MCF 10A (cell line): ENCODE measurements around the gene SMG6. TPM values are rescaled to one million over a fixed set of nuclear protein-coding genes. Genes with fewer than 3 reads are reported as not detected.

ENCODE experiments used
- BruUV-seq: library from RNA; stranded (reverse); fragments of 400-500 nt; replicated peaks from 2 replicates; lab custom pipeline; 2021; lab: Mats Ljungman, UMichigan
- CTCF ChIA-PET: fragments of 300-600 bp; sonication (Branson Sonifier 250); formaldehyde crosslinking; extraction: SDS; loops from one replicate; lab custom pipeline; 2021; ENCODE audit warnings: antibody characterized with exemption, inconsistent platforms; lab: Yijun Ruan, JAX
- POLR2A ChIA-PET: fragments of 300-600, 350-650 bp; sonication (Branson Sonifier 250); formaldehyde crosslinking; extraction: SDS; loops from one replicate; lab custom pipeline; 2020; ENCODE audit warnings: antibody characterized with exemption, inconsistent platforms; lab: Yijun Ruan, JAX
- DNase-seq: peaks from one replicate; pipeline ENCODE4 v3.0.0-alpha.2; 2018; ENCODE audit not compliant: unreplicated experiment
- H3K27ac Mint-ChIP-seq: one replicate; pipeline ENCODE4 v1.8.0; 2022; ENCODE audit warnings: mild to moderate bottlenecking, low read depth, mixed read lengths; ENCODE audit not compliant: unreplicated experiment
- H3K27me3 Mint-ChIP-seq: one replicate; pipeline ENCODE4 v1.8.0; 2022; ENCODE audit warnings: mixed read lengths; ENCODE audit not compliant: insufficient read depth, unreplicated experiment
- H3K36me3 Mint-ChIP-seq: one replicate; pipeline ENCODE4 v1.8.0; 2022; ENCODE audit warnings: mild to moderate bottlenecking, moderate library complexity, mixed read lengths; ENCODE audit not compliant: insufficient read depth, unreplicated experiment
- H3K4me1 Mint-ChIP-seq: one replicate; pipeline ENCODE4 v1.8.0; 2022; ENCODE audit warnings: mixed read lengths; ENCODE audit not compliant: insufficient read depth, unreplicated experiment
- H3K4me3 Mint-ChIP-seq: one replicate; pipeline ENCODE4 v1.8.0; 2022; ENCODE audit warnings: mild to moderate bottlenecking, moderate library complexity, mixed read lengths; ENCODE audit not compliant: unreplicated experiment
- H3K9me3 Mint-ChIP-seq: one replicate; pipeline ENCODE4 v1.8.0; 2022; ENCODE audit warnings: mixed read lengths; ENCODE audit not compliant: unreplicated experiment
- CTCF ChIP-seq: fragments of 200-600 bp; IDR thresholded peaks from one replicate; pipeline ENCODE4 v1.8.0; 2022; ENCODE audit warnings: antibody characterized with exemption, mild to moderate bottlenecking; ENCODE audit not compliant: unreplicated experiment
- intact Hi-C: fragments of 100-400 bp; cut with micrococcal nuclease; formaldehyde crosslinking; loops from 2 replicates; pipeline ENCODE4 v1.14.1; 2022
- total RNA-seq: library from RNA; stranded (reverse); gene quantifications from 2 replicates; pipeline ENCODE4 v1.2.3, GENCODE V29; 2022

SMG6 gene
- total RNA-seq, 1 experiment from 2014 or later, result 17.0 TPM

- Mint-ChIP-seq H3K4me1 (no peaks in the 10 kb centered on the region), H3K4me3 (no peak overlapping the region), H3K27ac (no peak overlapping the region), H3K9me3 (no peaks in the 10 kb centered on the region), H3K27me3 (no peaks in the 10 kb centered on the region), H3K36me3 (no peaks in the 10 kb centered on the region)
- intact Hi-C loops, result no loop called here
- no peak for TF ChIP-seq CTCF
- no peak for DNase-seq
- CTCF ChIA-PET, result interaction anchor here (0.6 to 1.1 kb wide), 3 partner anchors 65 to 184 kb away, joined by 3 to 5 read pairs (median 4); no protein-coding TSS in a partner anchor
- BruUV-seq, result no TSS peak
- POLR2A ChIA-PET, result no interaction called here
These were observed 242.7 kb downstream of the SMG6 start for GRCh38 chr17:2060681-2061440.

- DNase-seq, result no peak
- BruUV-seq, result no TSS peak
- ChIA-PET CTCF (interaction anchor here (0.6 to 1.1 kb wide), 3 partner anchors 66 to 184 kb away, joined by 3 to 5 read pairs (median 4); no protein-coding TSS in a partner anchor), POLR2A (no interaction called here)
- intact Hi-C loops, result no loop called here
- no peak for TF ChIP-seq CTCF
- H3K9me3 Mint-ChIP-seq, result no peaks in the 10 kb centered on the region
- H3K4me3 Mint-ChIP-seq, result no peak overlapping the region
- H3K27me3 Mint-ChIP-seq, result no peaks in the 10 kb centered on the region
- H3K36me3 Mint-ChIP-seq, result no peaks in the 10 kb centered on the region
- no peaks in the 10 kb centered on the region for H3K4me1 Mint-ChIP-seq
- no peak overlapping the region for H3K27ac Mint-ChIP-seq
These were observed 243.3 kb downstream of the SMG6 start for GRCh38 chr17:2060385-2060658.

GRCh38 chr17:2059547-2060384 is 243.8 kb downstream of the SMG6 start:
- Mint-ChIP-seq H3K36me3 (no peaks in the 10 kb centered on the region), H3K27ac (no peak overlapping the region), H3K4me3 (no peak overlapping the region), H3K27me3 (no peaks in the 10 kb centered on the region), H3K9me3 (no peaks in the 10 kb centered on the region), H3K4me1 (no peaks in the 10 kb centered on the region)
- BruUV-seq, result no TSS peak
- ChIA-PET CTCF (interaction anchor here (0.6 to 1.1 kb wide), 5 partner anchors 66 to 451 kb away, joined by 3 to 5 read pairs (median 3); no protein-coding TSS in a partner anchor), POLR2A (no interaction called here)
- TF ChIP-seq CTCF, result no peak
- DNase-seq, result no peak
- intact Hi-C loops, result no loop called here
